PFSK-1 (cell line): ENCODE results near the gene TOMM70.

Experiments
- FOXP2 ChIP-seq: optimal IDR thresholded peaks from 2 replicates; pipeline ENCODE3; 2011; ENCODE audit warnings: borderline replicate concordance, control low read depth, inconsistent platforms; ENCODE audit not compliant: insufficient read depth; ENCODE audit errors: extremely low read length, extremely low read depth
- POLR2AphosphoS5 ChIP-seq: IDR thresholded peaks from 2 replicates; pipeline ENCODE4 v1.6.1; 2012; ENCODE audit warnings: low read depth, mild to moderate bottlenecking, control low read depth, low read length, moderate library complexity
- SIN3A ChIP-seq: IDR thresholded peaks from 2 replicates; pipeline ENCODE4 v1.6.1; 2012; ENCODE audit warnings: mild to moderate bottlenecking, low read length, moderate library complexity, borderline replicate concordance; ENCODE audit not compliant: insufficient read depth
- TAF1 ChIP-seq: IDR thresholded peaks from 2 replicates; pipeline ENCODE4 v1.6.1; 2012; ENCODE audit warnings: low read length, control low read depth, borderline replicate concordance; ENCODE audit not compliant: insufficient read depth
- TF ChIP-seq, protein P1 (sequence below), 2 experiments: IDR thresholded peaks; 2 replicates each; pipeline versions ENCODE4 v1.6.1 to v1.8.0; 2011 to 2012; ENCODE audit warnings: low read depth in 2 of 2, low read length in 2 of 2, control low read depth in 1 of 2, inconsistent platforms in 1 of 2, mild to moderate bottlenecking in 1 of 2, moderate library complexity in 1 of 2; ENCODE audit not compliant: insufficient read depth in 1 of 2

The TOMM70 gene

DNA sequence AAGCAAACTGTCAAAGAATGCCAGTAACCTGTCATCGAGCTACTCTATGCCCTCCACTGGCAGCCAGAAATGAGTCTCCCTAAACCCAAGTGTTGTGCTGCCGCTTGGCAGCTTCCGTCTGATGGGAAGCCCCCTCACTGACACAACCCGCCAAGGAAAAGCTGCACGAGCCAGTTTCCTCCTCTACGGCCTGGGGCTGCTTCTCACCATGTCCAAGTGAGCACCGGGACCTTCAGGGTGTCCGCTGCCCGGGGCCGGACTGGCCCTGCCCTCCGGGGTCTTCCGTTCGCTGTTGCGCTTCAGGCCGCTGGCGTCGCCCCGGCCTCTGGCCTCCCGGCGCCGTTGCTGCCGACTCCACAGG, 490 bp downstream of the TOMM70 start:
- TF ChIP-seq FOXP2: no peak
- TF ChIP-seq TAF1: no peak
- no peak for TF ChIP-seq SIN3A
- TF ChIP-seq POLR2AphosphoS5: no peak
- TF ChIP-seq, protein P1, sequence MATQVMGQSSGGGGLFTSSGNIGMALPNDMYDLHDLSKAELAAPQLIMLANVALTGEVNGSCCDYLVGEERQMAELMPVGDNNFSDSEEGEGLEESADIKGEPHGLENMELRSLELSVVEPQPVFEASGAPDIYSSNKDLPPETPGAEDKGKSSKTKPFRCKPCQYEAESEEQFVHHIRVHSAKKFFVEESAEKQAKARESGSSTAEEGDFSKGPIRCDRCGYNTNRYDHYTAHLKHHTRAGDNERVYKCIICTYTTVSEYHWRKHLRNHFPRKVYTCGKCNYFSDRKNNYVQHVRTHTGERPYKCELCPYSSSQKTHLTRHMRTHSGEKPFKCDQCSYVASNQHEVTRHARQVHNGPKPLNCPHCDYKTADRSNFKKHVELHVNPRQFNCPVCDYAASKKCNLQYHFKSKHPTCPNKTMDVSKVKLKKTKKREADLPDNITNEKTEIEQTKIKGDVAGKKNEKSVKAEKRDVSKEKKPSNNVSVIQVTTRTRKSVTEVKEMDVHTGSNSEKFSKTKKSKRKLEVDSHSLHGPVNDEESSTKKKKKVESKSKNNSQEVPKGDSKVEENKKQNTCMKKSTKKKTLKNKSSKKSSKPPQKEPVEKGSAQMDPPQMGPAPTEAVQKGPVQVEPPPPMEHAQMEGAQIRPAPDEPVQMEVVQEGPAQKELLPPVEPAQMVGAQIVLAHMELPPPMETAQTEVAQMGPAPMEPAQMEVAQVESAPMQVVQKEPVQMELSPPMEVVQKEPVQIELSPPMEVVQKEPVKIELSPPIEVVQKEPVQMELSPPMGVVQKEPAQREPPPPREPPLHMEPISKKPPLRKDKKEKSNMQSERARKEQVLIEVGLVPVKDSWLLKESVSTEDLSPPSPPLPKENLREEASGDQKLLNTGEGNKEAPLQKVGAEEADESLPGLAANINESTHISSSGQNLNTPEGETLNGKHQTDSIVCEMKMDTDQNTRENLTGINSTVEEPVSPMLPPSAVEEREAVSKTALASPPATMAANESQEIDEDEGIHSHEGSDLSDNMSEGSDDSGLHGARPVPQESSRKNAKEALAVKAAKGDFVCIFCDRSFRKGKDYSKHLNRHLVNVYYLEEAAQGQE (IDR thresholded peaks at IDR 0.05; ENCODE audit: insufficient read depth in 1 of 2, low read depth in 2 of 2, low read length in 2 of 2): no peak

DNA sequence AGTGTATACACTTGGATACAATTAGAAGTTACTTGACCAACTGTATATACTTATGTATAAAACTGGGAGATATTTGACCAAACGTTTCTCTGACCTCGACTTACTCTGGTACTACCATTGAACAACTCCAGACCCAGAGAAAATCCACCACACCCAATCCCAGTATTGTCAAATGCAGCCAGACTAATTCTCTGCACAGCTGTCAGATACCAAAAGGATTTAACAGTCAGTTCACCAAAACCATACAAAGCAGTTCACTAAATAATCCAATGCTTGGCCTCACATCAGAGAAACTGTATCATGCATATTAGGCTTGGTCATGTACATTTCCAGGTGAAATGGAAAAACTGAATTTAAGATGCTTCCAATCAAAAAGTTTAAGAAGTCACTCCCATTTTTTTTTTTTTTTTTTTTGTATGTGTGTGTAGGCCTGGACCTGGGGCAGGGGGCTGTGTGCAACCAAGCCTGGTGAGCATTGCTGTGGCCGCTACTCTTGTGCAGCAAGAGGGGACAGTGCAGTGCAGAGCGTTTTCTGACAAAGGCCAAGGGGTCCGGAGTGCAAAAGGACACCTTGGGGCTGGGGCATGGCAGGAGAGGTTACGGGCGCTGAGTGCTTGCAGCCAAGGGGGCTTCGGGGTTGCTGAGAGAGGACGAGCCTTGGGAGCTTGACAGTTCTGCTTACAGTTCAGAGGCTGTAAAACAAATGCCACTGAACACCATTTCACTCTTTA, 1.4 kb downstream of the TOMM70 start:
- TF ChIP-seq, protein P1 (IDR thresholded peaks at IDR 0.05; ENCODE audit: insufficient read depth in 1 of 2, low read depth in 2 of 2, low read length in 2 of 2): no peak
- TF ChIP-seq SIN3A: no peak
- TF ChIP-seq POLR2AphosphoS5: no peak
- no peak for TF ChIP-seq TAF1
- TF ChIP-seq FOXP2: no peak

DNA sequence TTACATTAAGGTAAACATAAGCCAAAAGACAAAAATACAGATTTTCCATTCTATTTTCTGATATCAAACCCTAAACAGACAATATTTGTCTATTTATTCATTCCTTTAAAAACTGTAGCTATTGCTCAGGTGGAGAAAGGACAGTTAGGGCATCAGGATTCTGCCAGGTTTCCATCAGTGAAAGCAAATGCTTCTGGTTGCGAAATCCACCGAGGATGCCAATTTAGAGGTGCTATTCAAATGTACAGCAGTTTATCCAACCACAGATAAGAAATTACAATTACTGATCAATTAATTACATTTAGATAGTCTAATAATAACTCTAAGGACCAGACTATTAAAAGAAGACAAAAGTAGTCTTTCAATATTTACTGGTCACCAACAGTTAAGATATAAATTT, 3.9 kb downstream of the TOMM70 start:
- TF ChIP-seq SIN3A (no peak), TAF1 (no peak), POLR2AphosphoS5 (no peak), FOXP2 (no peak)
- TF ChIP-seq, protein P1 (IDR thresholded peaks at IDR 0.05; ENCODE audit: insufficient read depth in 1 of 2, low read depth in 2 of 2, low read length in 2 of 2): no peak

DNA sequence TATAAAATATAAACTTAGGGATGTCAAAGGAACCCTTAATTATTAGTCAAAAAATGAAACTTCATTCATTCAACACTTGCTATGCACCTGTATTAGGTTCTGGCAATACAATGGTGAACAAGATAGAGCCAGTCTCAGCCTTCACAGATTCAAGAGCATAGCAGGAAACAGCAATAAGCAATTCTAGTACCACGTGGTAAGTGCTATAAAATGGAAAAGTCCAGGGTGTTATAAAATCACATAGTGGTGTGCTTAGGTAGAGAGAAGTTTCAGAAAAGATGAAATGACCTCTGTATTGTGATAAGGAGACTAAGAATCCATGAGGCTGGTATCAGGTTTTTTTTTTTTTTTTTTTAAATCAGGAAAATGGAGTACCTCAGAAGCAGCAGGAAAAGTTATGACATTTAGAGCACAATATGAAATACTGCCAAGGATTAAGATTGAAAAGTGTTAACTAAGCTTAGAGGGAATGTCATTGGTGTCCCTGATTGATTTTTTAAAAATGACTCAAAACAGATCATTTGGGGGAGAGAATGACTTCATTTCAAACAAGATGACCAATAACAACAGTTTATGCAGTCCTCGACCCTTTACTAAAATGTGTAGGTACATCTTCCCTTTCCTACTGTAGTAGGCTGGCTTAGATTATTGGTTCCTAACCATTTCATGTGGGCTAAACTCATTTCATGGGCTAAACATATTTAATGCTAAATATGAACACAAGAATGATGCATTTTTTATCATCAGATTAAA, 5.0 kb downstream of the TOMM70 start:
- TF ChIP-seq, protein P1 (IDR thresholded peaks at IDR 0.05; ENCODE audit: insufficient read depth in 1 of 2, low read depth in 2 of 2, low read length in 2 of 2): no peak
- TF ChIP-seq FOXP2: no peak

DNA sequence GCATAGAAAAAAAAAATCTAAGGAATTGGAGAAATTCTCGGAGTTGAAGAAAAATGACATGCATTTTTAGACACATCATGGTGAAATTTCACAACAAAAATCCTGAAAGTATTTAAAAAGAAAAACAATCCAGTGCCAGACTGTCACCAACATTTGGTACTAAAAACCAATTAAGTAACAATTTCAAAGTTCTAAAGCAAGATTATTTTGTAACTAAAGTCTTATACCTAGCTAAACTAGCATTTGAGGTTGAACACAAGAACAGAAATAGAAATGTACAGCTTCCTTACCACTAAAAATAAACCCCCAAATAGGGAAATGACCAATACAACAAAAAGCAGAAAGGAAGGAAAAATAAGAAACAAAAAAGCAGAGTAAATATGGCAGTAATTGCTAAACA, 11.9 kb downstream of the TOMM70 start:
- TF ChIP-seq, protein P1 (IDR thresholded peaks at IDR 0.05; ENCODE audit: insufficient read depth in 1 of 2, low read depth in 2 of 2, low read length in 2 of 2): no peak
- TF ChIP-seq SIN3A (no peak), POLR2AphosphoS5 (no peak), TAF1 (no peak), FOXP2 (no peak)
